ENCODE results near the gene KCNG2. TPM values are rescaled to one million over a fixed set of nuclear protein-coding genes. Genes with fewer than 3 reads are reported as not detected.
"Not testable (repeated sequence)": the region's sequence is repeated elsewhere in the genome, so short reads cannot be mapped to it uniquely, and the experiment has no call there.

Gene KCNG2
- total RNA-seq: not detected

GRCh38 chr18:79797518-79798345 is at the start of gene KCNG2:
Gene KCNG2, plus strand, starts transcription at chr18:79797938. Its CDS starts 65,730 bp downstream, at chr18:79863668.
- Mint-ChIP-seq H3K27ac (no peak within 1 kb of the TSS), H3K9me3 (no peaks in the 10 kb centered on the region), H3K4me1 (ENCODE audit: low read depth) (peaks cover 14% of the 10 kb centered on the region), H3K36me3 (ENCODE audit: low read depth) (no peaks in the 10 kb centered on the region), H3K4me3 (peak within 1 kb of the TSS; percentile 49), H3K27me3 (peaks cover 46% of the 10 kb centered on the region)
- intact Hi-C loops (cut with micrococcal nuclease): no loop called here
- TF ChIP-seq, protein P1, sequence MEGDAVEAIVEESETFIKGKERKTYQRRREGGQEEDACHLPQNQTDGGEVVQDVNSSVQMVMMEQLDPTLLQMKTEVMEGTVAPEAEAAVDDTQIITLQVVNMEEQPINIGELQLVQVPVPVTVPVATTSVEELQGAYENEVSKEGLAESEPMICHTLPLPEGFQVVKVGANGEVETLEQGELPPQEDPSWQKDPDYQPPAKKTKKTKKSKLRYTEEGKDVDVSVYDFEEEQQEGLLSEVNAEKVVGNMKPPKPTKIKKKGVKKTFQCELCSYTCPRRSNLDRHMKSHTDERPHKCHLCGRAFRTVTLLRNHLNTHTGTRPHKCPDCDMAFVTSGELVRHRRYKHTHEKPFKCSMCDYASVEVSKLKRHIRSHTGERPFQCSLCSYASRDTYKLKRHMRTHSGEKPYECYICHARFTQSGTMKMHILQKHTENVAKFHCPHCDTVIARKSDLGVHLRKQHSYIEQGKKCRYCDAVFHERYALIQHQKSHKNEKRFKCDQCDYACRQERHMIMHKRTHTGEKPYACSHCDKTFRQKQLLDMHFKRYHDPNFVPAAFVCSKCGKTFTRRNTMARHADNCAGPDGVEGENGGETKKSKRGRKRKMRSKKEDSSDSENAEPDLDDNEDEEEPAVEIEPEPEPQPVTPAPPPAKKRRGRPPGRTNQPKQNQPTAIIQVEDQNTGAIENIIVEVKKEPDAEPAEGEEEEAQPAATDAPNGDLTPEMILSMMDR (IDR thresholded peaks at IDR 0.05): no peak
- ATAC-seq (peak; percentile 74), DNase-seq (peak; percentile 40)
- CTCF ChIA-PET: interaction anchor here (0.8 kb wide), 1 partner anchor 14 kb away, joined by 3 read pairs; no protein-coding TSS in a partner anchor
- POLR2A ChIA-PET: no interaction called here

DNA sequence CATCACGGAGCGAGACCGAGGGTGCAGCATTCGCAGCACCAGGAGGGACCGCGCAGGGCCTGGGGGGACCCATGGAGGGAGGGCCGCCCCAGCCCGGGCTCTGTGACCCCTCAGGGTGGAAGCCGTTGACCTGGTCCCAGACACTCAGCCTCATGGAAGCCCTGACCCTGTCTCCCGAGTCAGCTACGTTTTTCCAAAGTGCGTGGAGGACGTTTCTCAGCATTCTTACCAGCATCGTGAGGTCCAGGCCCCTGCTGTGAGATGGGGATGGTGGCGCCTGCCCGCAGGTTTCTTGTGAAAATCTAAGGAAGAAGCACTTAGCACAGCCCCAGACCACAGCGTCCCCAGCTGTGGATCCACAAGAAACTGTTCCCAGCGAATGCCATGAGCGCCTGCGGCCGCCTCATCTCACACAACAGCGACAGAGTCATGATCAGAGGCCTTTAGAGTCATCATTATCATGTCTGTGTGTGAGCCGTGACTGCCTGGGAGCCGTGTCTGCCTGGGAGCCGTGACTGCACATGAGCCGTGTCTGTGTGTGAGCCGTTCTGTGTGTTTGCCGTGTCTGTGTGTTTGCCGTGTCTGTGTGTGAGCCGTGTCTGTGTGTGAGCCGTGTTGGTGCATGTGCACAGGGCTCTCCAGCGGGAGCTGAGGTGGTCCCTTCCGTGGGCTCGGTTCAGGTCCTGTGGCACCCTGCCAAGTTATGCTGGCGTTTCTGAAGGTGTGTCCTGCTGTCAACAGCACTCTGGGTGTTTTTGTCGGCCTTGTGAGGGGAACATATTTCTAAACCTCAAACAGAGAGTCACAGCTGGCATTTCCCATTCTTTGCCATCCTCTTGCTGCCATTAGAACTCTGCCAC is 49.2 kb upstream of the KCNG2 start:
- DNase-seq: no peak
- CTCF ChIA-PET: no interaction called here
- TF ChIP-seq, protein P1 (IDR thresholded peaks at IDR 0.05): no peak
- no peaks in the 10 kb centered on the region for H3K27me3 Mint-ChIP-seq
- H3K27ac Mint-ChIP-seq: no peak overlapping the region
- H3K4me3 Mint-ChIP-seq: no peak overlapping the region
- peaks cover 47% of the 10 kb centered on the region for H3K36me3 Mint-ChIP-seq (ENCODE audit: low read depth)
- no peak for ATAC-seq
- intact Hi-C loops (cut with micrococcal nuclease): no loop called here
- peaks cover 3% of the 10 kb centered on the region for H3K4me1 Mint-ChIP-seq (ENCODE audit: low read depth)
- POLR2A ChIA-PET: no interaction called here
- H3K9me3 Mint-ChIP-seq: peaks cover 5% of the 10 kb centered on the region

DNA sequence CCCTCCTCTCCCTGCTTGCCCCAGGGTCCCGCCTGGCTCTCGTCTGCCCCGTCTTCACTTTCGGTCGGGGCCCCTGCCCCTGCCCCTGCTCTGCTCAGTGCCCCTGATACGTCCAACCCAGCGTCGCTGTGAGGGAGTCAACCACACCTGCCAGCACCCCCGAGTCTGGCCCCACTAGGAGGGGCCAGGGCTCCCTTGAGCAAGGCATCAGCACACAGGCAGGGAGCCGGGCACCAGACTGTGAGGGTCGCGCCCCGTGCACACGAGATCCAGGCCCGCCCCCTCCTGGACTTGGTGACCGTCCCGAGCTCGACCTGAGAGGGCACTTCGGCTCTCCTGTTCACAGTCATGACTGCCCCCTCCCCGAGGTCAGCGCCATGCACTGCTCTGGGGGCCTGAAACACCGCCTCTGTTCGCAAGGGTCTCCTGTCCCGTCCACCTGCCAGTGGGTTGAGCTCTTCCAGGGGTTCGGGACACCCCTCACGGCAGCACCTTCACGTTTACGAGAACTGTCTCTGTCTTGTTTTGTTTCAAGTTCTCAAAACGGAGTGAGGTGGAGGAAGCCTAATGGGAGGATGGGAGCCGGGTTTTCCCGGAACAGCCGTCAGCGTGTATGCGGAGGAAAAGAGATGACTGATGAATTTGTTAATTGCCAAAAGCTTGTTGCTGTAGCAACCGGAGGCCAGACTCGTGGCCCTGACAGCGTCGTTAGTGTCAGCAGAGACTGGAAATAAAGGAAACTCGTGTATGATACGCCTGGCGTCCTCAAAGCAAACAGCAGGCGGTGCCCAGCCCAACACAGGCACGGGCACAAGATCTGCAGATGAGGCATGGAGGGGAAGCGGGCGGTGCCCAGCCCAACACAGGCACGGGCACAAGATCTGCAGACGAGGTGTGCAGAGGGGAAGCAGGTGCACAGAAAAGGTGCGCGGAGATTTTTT is 48.2 kb upstream of the KCNG2 start:
- Mint-ChIP-seq H3K4me3 (no peak overlapping the region), H3K27ac (no peak overlapping the region), H3K4me1 (ENCODE audit: low read depth) (peaks cover 3% of the 10 kb centered on the region), H3K27me3 (no peaks in the 10 kb centered on the region), H3K36me3 (ENCODE audit: low read depth) (peaks cover 46% of the 10 kb centered on the region), H3K9me3 (peaks cover 4% of the 10 kb centered on the region)
- ATAC-seq (no peak), DNase-seq (no peak)
- CTCF ChIA-PET: no interaction called here
- POLR2A ChIA-PET: no interaction called here
- TF ChIP-seq, protein P1 (IDR thresholded peaks at IDR 0.05): no peak
- intact Hi-C loops (cut with micrococcal nuclease): no loop called here

DNA sequence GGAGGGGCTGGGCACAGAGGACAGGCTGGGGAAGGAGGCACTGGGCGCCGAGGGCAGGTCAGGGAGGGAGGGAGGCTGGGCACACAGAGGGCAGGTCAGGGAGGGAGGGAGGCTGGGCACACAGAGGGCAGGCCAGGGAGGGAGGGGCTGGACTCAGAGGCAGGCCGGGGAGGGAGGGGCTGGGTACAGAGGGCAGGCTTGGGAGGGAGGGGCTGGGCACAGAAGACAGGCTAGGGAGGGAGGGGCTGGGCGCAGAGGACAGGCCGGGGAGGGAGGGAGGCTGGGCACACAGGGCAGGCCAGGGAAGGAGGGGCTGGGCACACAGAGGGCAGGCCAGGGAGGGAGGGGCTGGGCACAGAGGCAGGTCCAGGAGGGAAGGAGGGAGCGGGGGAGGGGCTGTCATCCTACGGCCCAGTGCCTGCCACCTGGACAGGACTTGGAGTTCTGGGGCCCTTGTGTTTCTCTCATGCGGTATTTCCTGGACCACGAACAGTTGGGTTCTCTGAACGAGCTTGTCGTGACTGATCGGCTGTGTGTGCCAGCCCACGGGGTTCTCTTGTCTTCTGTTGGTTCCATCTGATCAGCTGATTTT is 46.7 kb upstream of the KCNG2 start:
- ChIA-PET CTCF (no interaction called here), POLR2A (no interaction called here)
- Mint-ChIP-seq H3K27me3 (no peaks in the 10 kb centered on the region), H3K4me3 (no peak overlapping the region), H3K36me3 (ENCODE audit: low read depth) (peaks cover 52% of the 10 kb centered on the region), H3K9me3 (peaks cover 2% of the 10 kb centered on the region), H3K4me1 (ENCODE audit: low read depth) (peaks cover 3% of the 10 kb centered on the region), H3K27ac (no peak overlapping the region)
- DNase-seq (no peak), ATAC-seq (no peak)
- intact Hi-C loops (cut with micrococcal nuclease): no loop called here
- TF ChIP-seq, protein P1 (IDR thresholded peaks at IDR 0.05): no peak

GRCh38 chr18:79751918-79752578 is 45.7 kb upstream of the KCNG2 start:
- H3K4me1 Mint-ChIP-seq (ENCODE audit: low read depth); DNase-seq; POLR2A ChIA-PET; intact Hi-C loops (cut with micrococcal nuclease); H3K27ac Mint-ChIP-seq; H3K4me3 Mint-ChIP-seq; ATAC-seq; H3K27me3 Mint-ChIP-seq; H3K9me3 Mint-ChIP-seq; CTCF ChIA-PET: not testable (repeated sequence)
- peaks cover 54% of the 10 kb centered on the region for H3K36me3 Mint-ChIP-seq (ENCODE audit: low read depth)

GRCh38 chr18:79752946-79753345 is 44.8 kb upstream of the KCNG2 start:
- POLR2A ChIA-PET; H3K4me3 Mint-ChIP-seq; H3K27me3 Mint-ChIP-seq; intact Hi-C loops (cut with micrococcal nuclease); H3K4me1 Mint-ChIP-seq (ENCODE audit: low read depth); ATAC-seq; DNase-seq; H3K27ac Mint-ChIP-seq; CTCF ChIA-PET; H3K9me3 Mint-ChIP-seq: not testable (repeated sequence)
- peaks cover 53% of the 10 kb centered on the region for H3K36me3 Mint-ChIP-seq (ENCODE audit: low read depth)
